ENCODE results near the gene SIAH2.

SIAH2 gene

GRCh38 chr3:150733936-150734794 is 28.8 kb downstream of the SIAH2 start:
- DNase-seq (ENCODE audit: low spot score): no peak

GRCh38 chr3:150733373-150733935 is 29.5 kb downstream of the SIAH2 start:
- DNase-seq (ENCODE audit: low spot score): no peak

- no peak for DNase-seq (ENCODE audit: low spot score)
These were observed 33.1 kb downstream of the SIAH2 start for GRCh38 chr3:150729682-150730360.

GRCh38 chr3:150727653-150728502 is 35.1 kb downstream of the SIAH2 start:
- no peak for DNase-seq (ENCODE audit: low spot score)

- DNase-seq (ENCODE audit: low spot score): no peak
These were observed 37.4 kb downstream of the SIAH2 start for GRCh38 chr3:150725548-150725947.

GRCh38 chr3:150723946-150724345 is 39.0 kb downstream of the SIAH2 start:
- DNase-seq (ENCODE audit: low spot score): no peak

GRCh38 chr3:150722267-150722666 is 40.7 kb downstream of the SIAH2 start:
- DNase-seq (ENCODE audit: low spot score): no peak

GRCh38 chr3:150721285-150722130 is 41.5 kb downstream of the SIAH2 start:
- peak; percentile 76 for DNase-seq (ENCODE audit: low spot score)

- no peak for DNase-seq (ENCODE audit: low spot score)
These were observed 42.5 kb downstream of the SIAH2 start for GRCh38 chr3:150720444-150720843.

- DNase-seq (ENCODE audit: low spot score): no peak
These were observed 52.9 kb downstream of the SIAH2 start for GRCh38 chr3:150710097-150710496.

- peak; percentile 96 for DNase-seq (ENCODE audit: low spot score)
These were observed 59.1 kb downstream of the SIAH2 start, which contains the start of gene ERICH6 for GRCh38 chr3:150703756-150704344. ERICH6 (minus strand) TSS chr3:150703920; CDS start chr3:150703898, 22 bp downstream.

- no peak for DNase-seq (ENCODE audit: low spot score)
These were observed 59.6 kb downstream of the SIAH2 start for GRCh38 chr3:150703299-150703755.

- peak; percentile 63 for DNase-seq (ENCODE audit: low spot score)
These were observed 63.8 kb downstream of the SIAH2 start for GRCh38 chr3:150699068-150699639.

GRCh38 chr3:150697646-150698045 is 65.3 kb downstream of the SIAH2 start:
- peak; percentile 36 for DNase-seq (ENCODE audit: low spot score)

GRCh38 chr3:150691414-150692040 is 71.4 kb downstream of the SIAH2 start:
- DNase-seq (ENCODE audit: low spot score): no peak
